GM19324 (cell line): ENCODE data around the gene TBC1D17.

Experiments used
- ATAC-seq: cut with Tn5 transposase; IDR thresholded peaks from one replicate; pipeline ENCODE4 v1.9.1; 2021; ENCODE audit warnings: mild to moderate bottlenecking, moderate library complexity; ENCODE audit not compliant: unreplicated experiment, low FRiP score

Gene TBC1D17

DNA sequence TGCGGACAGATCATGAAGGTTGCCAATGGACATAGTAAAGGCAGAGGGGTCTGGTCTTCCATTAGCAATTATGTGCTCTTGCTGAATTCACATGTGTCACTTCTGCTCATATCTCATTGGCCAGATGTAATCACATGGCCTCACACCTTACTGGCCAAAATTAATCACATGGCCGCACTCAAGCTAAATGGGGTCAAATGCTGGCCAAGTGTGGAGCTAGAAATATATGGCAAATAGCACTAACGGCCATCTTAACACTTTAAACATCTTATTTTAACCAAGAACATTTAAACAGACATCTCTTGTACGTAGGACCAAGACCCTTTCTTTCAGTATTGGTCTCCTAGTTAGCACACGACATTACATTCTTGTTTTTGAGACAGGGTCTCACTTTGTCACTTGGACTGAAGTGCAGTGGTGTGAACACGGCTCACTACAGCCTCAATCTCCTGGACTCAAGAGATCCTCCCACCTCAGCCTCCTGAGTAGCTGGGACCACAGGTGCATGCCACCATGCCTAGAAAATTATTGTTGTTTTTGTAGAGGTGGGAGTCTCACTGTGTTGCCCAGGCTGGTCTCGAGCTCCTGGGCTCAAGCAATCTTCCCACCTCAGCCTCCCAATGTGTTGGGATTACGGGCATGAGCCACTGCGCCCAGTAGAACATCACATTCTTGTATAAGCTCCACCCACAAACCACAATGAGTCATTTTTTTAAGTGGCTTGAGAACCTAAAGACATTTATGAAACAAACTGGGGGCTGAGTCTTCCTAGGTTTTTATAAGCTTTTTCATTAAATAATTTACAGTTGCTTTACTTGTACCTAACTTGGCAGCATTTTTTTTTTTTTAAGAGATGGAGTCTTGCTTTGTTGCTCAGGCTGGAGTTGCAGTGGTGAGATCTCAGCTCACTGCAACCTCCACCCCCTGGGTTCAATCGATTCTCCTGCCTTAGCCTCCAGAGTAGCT lies 29.5 kb upstream of the TBC1D17 start:
- ATAC-seq, result no peak

DNA sequence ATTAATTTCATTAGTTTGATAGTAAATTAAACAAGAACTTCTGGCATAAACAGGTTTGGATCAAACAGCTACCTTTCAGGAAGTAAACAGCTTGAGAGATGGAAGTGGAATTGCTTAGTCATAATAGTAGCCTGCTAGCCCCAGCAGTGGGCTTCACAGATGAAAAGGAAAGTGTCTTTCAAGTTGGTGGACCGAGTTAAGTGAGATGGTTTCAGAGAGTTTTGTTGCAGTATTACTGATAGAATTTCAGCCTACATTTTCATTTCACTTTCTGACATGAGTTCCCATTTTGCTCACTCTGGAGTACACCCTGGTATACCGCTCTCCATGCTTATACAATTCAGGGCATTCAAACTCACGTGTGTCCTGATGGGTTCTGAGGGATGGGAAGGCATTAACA lies 28.6 kb upstream of the TBC1D17 start:
- ATAC-seq, result no peak

DNA sequence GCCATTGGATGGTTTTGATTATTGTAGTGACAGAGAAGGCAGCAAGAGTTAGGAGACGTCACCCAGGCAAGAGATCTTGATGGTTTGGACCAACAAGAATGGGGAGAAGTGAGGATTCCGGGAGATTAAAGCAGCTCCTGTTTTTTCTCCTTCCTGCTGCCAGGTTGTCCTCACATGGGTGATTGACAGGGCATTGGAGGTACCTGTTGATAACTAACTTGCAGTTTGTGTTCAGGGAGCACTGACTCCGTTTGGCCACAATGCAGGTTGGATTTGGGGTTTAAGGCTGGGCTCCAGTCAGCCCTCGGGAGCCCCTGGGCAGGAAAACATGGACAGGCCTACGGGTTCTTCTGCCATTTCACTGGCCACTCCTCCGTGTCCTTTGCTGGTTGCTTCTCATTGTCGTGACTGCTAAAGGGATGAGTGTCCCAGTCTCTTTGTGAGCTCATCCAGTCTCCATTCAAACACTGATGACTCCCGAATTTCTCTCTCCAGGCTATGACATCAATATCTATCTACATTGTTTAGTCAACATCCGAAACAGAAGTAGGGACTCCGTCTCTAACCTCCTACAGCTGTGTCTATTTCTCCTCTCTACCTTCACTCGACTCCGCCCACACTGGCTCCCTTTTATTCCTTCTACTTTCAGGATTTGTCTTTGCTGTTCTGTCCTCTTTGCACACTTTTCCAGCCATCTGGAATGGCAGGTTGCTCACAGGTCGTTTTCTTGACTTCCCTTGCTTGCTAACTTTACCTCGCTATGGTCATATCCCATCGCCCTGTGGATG lies 27.9 kb upstream of the TBC1D17 start:
- no peak for ATAC-seq

DNA sequence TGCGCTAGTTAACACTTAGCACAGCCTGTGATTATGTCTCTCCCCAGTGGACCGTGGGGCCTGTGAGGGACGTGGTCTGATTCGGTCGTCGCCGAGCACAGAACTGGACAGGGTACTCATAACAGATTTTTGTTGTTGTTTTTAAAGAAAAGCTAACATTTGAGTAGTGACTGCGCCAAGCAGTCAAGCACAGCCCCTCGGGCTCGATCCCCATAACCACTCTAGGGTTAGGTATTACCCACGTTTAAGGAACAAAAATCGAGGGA lies 27.3 kb upstream of the TBC1D17 start:
- ATAC-seq, result no peak

DNA sequence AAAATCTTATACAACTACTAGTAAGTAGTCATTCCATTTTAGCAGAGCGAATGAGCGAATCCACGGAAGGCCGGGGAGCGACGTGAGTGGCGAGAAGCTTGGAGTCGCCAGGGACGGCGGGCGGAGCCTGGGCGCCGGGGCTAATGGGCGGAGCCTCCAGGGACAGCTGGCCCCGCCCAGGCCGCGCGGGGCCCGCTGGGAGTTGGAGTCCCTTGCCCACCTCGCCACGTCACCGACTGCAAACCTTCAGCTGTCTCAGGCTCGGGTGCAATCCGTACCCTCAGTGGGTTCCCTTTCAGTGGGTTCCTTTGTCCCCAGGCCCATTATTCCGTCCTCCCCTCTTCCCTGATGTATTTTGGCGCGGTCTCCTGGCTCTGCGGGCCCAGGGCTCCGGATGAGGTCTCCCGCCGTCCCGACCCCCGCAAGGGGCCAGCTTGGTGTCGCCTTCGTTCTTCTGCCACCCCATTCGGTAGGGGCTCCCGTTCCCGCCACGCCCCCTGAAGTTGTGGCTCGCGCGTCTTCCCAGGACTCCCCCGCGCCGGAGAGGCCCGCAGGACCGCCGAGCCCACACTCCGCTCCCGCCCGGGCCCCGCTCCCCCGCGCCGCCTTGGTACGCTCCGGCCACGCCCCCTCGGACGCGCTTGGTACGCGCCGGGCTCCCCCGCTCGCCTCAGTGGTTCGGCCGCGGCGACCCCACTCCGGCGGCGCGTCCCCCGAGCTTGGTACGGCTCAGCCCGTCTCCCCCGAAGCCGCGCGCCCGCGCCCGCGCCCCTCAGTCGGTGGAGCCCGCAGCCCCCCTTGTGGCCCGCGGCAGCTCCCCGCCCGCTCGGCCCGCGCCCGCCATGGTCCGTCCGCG lies 26.8 kb upstream of the TBC1D17 start, which contains the start of gene PTOV1:
Gene PTOV1, plus strand, starts transcription at position 673 of the 856 bp plus-strand sequence.
- ATAC-seq, result peak; percentile 67

DNA sequence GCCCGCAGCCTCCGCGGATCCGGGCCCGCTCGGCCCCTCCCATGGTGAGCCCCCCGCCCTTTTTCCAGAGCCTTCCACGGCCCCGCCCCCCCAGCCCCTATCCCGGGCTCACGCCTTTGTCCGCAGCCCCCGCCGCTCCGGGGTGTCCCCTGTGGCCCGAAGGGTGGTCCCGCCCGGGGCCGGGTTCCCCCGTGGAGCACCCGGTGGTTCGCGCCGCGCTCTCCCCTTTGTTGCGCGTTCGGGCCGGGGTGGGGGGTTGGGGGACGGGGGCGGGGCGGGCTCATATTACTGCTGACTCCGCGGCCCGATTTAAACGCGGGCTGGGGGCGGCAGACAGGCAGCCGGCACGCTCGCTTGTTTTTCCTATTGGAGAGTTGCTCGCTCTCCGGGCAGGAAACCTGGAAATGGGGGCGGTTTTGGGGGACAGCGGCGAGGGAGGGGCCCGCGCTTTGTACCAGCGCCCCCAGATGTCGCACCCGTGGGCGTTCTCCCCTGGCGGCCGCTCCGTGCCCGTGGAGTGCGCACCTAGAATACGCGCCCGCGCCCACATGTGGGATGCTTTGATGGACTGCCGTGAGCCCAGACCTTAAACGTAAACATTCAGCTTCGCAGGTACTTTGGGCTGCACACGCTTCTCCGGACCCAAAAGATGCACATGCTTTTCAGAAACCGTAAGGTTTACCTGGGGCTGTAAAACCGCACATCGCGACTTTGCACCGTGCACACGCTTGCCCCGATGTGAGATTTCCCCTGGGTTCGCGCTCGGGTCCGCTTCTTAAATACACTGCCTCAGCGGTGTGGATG lies 25.8 kb upstream of the TBC1D17 start:
- ATAC-seq, result peak; percentile 10

DNA sequence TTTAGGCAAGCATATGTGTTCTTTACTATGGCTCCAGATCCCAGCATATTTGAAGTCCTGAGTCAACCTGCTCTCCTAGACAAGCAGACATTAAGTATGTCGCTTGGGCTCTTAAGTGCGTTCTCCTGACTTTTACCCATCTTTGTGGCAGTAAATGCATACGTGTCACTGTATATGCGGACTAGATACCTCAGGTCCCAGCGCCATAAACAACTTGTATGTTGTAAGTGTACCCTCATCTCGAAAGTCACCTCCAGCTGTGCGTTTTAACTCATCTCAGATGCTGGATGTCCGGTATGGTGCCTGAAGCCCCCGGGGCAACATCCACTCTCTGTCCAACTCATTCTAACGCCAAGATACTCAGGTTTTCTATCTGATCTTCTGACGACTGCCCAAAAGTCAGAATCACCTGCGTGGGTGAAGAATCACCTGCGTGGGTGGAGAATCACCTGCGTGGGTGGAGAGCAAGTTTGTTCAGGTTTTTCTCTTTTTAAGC lies 24.8 kb upstream of the TBC1D17 start:
- ATAC-seq, result no peak

DNA sequence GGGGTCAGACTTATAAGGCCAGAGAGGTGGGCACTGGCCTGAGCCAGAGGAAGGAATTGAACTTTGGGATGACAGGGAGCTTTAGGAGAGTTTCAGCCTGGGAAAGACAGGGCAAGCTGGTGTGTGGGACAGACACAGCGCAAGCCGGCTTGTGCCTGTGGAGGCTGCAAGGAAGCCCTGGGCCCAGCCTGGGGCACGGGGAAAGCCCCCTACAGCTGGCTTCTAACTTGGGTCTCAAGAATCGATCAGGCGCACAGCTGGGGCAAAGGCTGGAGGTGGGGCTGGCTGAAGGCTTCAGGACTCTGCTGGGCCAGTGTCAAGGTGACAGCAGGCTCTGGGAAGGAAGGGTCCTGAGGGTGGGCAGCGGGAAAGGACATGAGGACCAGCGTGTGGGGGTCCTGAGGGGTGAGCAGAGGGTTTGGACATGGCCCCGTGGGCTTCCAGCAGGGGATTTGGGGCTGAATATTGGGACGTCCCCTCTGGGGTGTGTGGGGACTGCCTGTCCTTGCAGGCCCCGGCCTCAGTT lies 23.6 kb upstream of the TBC1D17 start:
- ATAC-seq, result no peak

DNA sequence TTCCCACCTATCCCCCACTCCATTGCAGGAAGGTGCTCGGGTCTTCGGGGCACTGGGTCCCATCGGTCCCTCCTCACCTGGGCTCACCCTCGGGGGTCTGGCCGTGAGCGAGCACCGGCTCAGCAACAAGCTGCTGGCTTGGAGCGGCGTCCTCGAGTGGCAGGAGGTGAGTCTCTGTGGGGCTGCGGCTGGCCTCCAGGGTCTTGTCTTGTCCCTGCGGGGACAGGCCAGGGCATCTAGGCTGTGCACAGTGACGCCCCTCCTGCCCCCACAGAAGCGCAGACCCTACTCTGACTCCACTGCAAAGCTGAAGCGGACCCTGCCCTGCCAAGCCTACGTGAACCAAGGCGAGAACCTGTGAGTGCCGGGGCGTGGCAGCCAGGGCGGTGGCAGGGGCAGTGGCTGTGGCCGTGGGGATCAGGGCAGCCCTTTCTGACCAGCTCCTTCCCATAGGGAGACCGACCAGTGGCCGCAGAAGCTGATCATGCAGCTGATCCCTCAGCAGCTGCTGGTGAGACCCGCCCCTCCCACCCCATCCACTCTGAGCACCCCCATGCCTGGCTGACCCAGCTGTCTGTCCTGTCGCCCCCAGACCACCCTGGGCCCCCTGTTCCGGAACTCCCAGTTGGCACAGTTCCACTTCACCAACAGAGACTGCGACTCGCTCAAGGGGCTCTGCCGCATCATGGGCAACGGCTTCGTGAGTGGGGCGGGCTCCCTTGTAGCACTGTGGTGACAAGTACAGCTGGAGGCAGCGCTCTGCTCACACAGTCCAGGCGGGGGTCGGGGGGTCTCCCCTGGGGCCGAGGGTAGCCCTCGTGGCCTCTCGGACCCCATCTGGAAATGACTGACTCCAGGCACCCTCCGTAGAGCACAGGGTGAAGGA lies 22.9 kb upstream of the TBC1D17 start:
- ATAC-seq, result no peak

DNA sequence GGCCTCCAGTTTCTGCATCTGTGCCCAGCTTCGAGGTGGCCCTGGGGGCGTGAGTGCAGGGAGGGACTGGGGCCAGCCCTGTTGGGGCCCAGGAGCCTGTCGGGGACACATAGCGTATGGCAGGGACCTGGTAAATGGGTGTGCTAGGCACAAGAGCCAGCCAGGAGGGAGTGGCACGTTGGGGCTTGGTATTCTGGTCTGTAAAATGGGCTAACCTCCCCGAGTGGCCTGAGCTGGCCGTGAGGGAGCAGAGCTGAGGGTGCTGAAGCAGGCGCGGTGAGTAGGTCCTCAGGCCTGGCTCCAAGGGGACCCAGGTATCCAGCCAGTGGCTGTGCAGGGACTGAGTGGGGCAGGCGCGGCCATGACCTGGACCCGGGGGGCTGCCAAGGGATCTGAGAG lies 22.2 kb upstream of the TBC1D17 start:
- ATAC-seq, result no peak

DNA sequence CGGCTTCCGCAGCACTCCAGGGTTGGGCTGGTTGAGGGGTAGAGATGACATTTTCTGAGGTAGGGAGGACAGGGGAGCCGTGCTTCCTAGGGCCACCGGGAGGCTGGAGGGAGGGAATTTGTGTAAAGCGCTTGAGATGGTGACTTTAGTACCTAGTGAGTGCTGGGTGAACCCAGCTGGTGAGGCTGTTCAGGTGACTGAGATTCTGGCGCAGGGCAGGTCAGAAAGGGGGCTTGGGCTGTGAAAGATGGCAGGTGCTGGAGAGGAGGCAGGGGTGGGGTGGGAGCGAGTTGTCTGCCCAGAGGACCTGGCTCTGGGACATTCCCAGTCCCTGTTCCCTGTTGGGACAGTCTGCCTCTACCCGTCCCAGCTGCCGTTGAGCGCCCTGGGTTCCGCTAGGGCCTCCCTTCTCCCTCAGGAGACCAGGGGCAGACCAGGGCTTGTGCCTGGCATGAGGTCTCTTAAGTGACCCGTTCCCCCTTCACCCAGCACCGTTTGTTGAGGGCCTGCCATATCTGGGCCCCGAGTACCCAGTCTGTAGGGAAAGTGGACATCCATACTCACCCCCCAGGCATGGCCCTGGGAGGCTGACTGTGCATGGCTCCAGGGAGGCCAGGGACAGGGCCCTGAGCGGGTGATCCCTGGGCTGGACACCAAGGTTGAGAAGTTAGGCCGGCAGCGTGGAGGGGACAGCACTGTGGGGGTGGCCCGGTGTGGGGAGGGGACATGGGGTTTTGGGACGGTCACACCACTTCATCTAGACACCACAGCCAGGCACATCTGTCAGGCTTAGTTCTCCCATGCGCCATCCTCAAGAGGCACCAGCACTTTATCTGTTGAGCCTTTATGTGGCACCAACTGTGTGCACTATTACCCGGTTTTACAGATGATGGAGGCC lies 21.6 kb upstream of the TBC1D17 start:
- no peak for ATAC-seq

DNA sequence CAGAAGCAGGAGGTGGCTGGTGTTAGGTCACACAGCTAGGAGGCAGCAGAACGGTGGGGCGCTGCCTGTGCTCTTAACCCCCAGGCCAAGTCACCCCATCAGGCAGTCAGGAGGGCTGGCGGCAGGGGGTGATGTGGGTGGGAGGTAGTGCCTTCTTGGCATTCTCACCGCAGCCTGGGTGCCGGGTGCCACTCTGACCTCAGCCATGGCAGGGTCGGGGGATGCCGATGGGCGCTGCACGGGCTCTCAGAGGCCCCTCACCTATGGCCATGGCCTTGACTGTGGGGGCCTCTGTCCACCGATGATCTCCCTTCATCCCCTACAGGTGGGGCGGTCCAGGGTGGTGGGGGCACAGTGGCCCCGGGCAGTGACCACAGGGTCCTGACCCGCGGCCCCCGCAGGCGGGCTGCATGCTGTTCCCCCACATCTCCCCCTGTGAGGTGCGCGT lies 20.9 kb upstream of the TBC1D17 start:
- ATAC-seq, result no peak

DNA sequence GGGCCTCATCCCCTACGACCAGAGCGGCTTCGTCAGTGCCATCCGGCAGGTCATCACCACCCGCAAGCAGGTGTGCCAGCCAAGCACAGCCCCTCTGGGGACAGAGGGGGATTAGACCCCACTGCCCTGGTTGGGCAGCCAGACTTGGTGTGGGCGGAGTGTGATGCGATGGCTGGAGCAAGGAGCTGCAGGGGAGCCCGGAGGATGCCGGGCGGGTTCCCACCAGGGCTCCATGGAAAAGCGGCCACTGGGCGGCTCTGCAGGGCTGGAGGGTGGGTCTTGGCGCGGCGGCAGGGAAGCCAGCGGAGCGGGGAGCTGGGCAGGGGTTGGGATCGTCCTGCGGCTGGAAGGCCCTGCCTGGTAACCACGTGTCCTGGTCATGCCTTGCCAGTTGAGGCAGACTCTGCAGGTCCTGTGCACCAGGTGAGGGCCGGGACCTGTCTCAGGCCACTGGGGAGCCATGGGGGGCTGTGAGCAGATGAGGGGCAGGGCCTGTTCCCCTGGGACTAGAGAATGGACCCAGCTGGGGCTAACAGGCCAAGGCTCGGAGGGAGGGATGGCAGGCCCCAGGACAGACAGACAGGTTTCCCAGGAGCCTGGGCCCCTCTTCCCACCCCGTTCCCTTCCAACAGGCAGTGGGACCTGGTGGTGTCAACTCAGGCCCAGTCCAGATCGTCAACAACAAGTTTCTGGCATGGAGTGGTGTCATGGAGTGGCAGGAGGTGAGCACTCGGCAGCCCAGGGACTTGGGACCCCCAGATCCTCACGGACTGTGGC lies 20.3 kb upstream of the TBC1D17 start:
- no peak for ATAC-seq

DNA sequence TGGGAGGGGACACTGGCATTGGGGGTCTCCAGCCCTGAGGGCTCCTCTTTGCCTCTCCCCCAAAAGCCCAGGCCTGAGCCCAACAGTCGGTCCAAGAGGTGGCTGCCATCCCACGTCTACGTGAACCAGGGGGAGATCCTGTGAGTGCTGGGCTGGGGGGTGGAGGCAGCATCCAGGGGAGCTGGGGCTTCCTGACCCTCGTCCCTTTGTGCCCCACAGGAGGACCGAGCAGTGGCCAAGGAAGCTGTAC lies 19.7 kb upstream of the TBC1D17 start:
- ATAC-seq, result no peak

DNA sequence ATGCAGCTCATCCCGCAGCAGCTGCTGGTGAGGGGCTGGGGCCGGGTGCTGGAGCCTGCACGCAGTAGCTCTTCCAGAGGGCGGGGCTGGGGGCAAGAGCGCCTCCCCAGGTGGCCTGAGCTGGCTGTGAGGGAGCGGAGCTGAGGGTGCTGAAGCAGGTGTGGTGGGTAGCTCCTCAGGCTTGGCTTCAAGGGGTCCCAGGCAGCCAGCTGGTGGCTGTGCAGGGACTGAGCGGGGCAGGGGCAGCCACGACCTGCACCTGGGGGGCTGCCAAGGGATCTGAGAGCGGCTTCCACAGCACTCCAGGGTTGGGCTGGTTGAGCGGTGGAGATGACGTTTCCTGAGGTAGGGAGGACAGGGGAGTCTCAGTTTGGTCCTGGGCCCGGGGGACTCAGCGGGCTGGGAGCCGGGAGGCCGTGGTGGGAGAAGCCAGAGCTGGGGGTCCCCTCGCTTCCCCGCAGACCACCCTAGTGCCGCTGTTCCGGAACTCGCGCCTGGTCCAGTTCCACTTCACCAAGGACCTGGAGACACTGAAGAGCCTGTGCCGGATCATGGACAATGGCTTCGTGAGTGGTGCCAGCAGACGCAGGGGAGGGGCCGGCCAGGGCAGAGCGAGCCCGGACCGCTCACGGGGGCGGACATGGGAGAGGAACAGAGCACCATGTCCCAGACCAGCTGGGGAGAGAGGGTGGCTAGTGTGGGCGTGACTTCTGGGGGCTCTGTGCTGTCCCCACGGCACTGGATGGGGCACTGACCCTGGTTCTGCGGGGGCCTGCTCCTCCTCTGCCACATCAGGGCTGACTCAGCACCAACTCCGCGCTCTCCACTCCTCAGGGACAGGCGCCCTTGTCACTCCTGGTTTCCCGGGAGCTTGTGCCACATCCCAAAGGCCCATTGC lies 19.2 kb upstream of the TBC1D17 start:
- no peak for ATAC-seq

DNA sequence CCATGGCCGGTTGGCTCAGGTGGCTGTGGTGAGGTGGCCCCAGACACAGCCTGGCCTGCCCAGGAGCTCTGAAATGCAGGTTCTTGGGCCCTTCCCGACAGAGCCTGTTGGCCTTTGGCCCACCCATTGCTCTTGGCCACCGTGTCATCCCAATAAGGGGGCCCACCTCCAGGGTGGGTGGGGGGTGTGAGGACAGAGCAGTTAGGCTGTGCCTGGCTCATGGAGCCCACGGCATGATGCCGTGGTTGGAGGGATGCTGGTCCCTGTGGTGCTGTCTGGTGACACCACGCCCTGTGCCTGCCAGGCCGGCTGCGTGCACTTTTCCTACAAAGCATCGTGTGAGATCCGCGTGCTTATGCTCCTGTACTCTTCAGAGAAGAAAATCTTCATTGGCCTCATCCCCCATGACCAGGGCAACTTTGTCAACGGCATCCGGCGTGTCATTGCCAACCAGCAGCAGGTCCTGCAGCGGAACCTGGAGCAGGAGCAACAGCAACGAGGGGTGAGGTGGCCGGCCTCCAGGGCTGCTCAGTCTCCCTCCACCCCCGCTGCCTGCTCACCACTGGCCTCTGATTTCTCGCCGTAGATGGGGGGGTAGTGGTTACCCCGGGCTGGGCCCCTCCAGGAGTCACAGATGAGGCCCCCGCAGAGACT lies 17.7 kb upstream of the TBC1D17 start:
- no peak for ATAC-seq
